Erythroblast (primary cell): Measurements from ENCODE around the gene CAPN11.

ENCODE experiments used
- GATA1 ChIP-seq: IDR thresholded peaks from 2 replicates; pipeline ENCODE4 v1.6.1; 2011; ENCODE audit warnings: low read depth, mild to moderate bottlenecking, control low read depth, low read length, moderate library complexity
- POLR2A ChIP-seq: IDR thresholded peaks from 2 replicates; pipeline ENCODE4 v1.6.1; 2011; ENCODE audit warnings: mild to moderate bottlenecking, low read length

DNA sequence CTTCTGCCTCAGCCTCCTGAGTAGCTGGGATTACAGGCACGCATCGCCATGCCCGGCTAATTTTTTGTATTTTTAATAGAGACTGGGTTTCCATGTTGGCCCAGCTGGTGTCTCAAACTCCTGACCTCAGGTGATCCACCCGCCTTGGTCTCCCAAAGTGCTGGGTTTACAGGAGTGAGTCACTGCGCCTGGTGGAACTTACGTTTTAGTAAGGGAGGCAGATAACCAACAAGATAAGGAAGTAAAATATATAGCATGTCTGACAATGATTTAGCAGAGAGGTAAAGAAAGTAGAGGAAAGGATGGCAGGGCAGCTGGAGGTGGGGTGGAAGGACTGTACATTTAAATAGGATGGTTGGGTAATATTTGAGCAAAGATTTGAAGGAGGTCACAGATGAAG, 45.3 kb downstream of the CAPN11 start:
- no peak for TF ChIP-seq POLR2A
- TF ChIP-seq GATA1 = no peak
